DOHH2 (cell line): Measurements from ENCODE around the gene KLK11.

Experiments used
- EZH2phosphoT487 ChIP-seq: fragments of 200-600 bp; sonication (generic); IDR thresholded peaks from 2 replicates; pipeline ENCODE4 v1.6.1; 2017; ENCODE audit warnings: borderline replicate concordance, mild to moderate bottlenecking, antibody characterized with exemption, low read length, moderate library complexity, mixed read lengths
- TF ChIP-seq, protein P1 (sequence below): fragments of 200-600 bp; sonication (generic); IDR thresholded peaks from one replicate; pipeline ENCODE4 v1.5.1; 2014; ENCODE audit warnings: antibody characterized with exemption, mild to moderate bottlenecking, low read depth, low read length; ENCODE audit not compliant: poor library complexity, severe bottlenecking

- TF ChIP-seq EZH2phosphoT487, result no peak
- TF ChIP-seq, protein P1, sequence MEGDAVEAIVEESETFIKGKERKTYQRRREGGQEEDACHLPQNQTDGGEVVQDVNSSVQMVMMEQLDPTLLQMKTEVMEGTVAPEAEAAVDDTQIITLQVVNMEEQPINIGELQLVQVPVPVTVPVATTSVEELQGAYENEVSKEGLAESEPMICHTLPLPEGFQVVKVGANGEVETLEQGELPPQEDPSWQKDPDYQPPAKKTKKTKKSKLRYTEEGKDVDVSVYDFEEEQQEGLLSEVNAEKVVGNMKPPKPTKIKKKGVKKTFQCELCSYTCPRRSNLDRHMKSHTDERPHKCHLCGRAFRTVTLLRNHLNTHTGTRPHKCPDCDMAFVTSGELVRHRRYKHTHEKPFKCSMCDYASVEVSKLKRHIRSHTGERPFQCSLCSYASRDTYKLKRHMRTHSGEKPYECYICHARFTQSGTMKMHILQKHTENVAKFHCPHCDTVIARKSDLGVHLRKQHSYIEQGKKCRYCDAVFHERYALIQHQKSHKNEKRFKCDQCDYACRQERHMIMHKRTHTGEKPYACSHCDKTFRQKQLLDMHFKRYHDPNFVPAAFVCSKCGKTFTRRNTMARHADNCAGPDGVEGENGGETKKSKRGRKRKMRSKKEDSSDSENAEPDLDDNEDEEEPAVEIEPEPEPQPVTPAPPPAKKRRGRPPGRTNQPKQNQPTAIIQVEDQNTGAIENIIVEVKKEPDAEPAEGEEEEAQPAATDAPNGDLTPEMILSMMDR, result no peak
These were observed 38.3 kb upstream of the KLK11 start, which contains the start of gene KLK13 for GRCh38 chr19:51064534-51065220.
